ENCODE results near the gene DNPH1. TPM values are rescaled to one million over a fixed set of nuclear protein-coding genes. Genes with fewer than 3 reads are reported as not detected.

DNPH1 gene
- total RNA-seq, 1 donor from 2014 or later, result 58.4 TPM

- no peak for DNase-seq (ENCODE audit: low read depth, low spot score)
These were observed 45.8 kb downstream of the DNPH1 start for GRCh38 chr6:43183441-43183840.

GRCh38 chr6:43181942-43182860 is 47.1 kb downstream of the DNPH1 start, which contains the start of gene CUL9:
Gene CUL9 (plus strand): TSS chr6:43182196. CDS start chr6:43184311, 2,115 bp downstream.
- peak; percentile 29 for DNase-seq (ENCODE audit: low read depth, low spot score)

- no peak for DNase-seq (ENCODE audit: low read depth, low spot score)
These were observed 47.7 kb downstream of the DNPH1 start for GRCh38 chr6:43181621-43181941.

GRCh38 chr6:43180985-43181384 is 48.3 kb downstream of the DNPH1 start:
- no peak for DNase-seq (ENCODE audit: low read depth, low spot score)

GRCh38 chr6:43180058-43180457 is 49.2 kb downstream of the DNPH1 start:
- DNase-seq (ENCODE audit: low read depth, low spot score), result no peak

- DNase-seq (ENCODE audit: low read depth, low spot score), result no peak
These were observed 50.1 kb downstream of the DNPH1 start for GRCh38 chr6:43178951-43179830.

- no peak for DNase-seq (ENCODE audit: low read depth, low spot score)
These were observed 51.1 kb downstream of the DNPH1 start for GRCh38 chr6:43178150-43178549.

- DNase-seq (ENCODE audit: low read depth, low spot score), result no peak
These were observed 52.9 kb downstream of the DNPH1 start for GRCh38 chr6:43176423-43176786.

GRCh38 chr6:43175676-43176422 is 53.4 kb downstream of the DNPH1 start:
- no peak for DNase-seq (ENCODE audit: low read depth, low spot score)

Other genes with a start within 250 kb of the DNPH1 start
- gene PPP2R5D, start 244.9 kb downstream of the DNPH1 start, total RNA-seq, result 36.1 and 45.3 TPM in 2 replicates
- 48.4 and 55.7 TPM in 2 replicates for gene MEA1, start 215.5 kb downstream of the DNPH1 start, total RNA-seq
- 123 and 148 TPM in 2 replicates for gene KLHDC3, start 215.2 kb downstream of the DNPH1 start, total RNA-seq
- 112 and 137 TPM in 2 replicates for gene RRP36, start 207.9 kb downstream of the DNPH1 start, total RNA-seq
- 26.5 and 27.0 TPM in 2 replicates for gene CUL7, start 175.6 kb downstream of the DNPH1 start, total RNA-seq
- gene MRPL2, start 170.0 kb downstream of the DNPH1 start, total RNA-seq, result 21.8 and 24.3 TPM in 2 replicates
- gene KLC4, start 169.8 kb downstream of the DNPH1 start, total RNA-seq, result 13.8 and 16.2 TPM in 2 replicates
- 2.6 and 5.8 TPM in 2 replicates for gene PTK7, start 153.2 kb downstream of the DNPH1 start, total RNA-seq
- gene SRF, start 58.2 kb downstream of the DNPH1 start, total RNA-seq, result 20.4 and 24.3 TPM in 2 replicates
- 20.3 and 25.7 TPM in 2 replicates for gene CUL9, start 47.3 kb downstream of the DNPH1 start, total RNA-seq
- gene TTBK1, start 14.0 kb upstream of the DNPH1 start, total RNA-seq, result under 0.01 and 0.07 TPM in 2 replicates
- not detected in 2 replicates for gene SLC22A7, start 68.8 kb upstream of the DNPH1 start, total RNA-seq
- not detected in 2 replicates for gene CRIP3, start 79.3 kb upstream of the DNPH1 start, total RNA-seq
- 5.6 and 6.7 TPM in 2 replicates for gene ZNF318, start 140.2 kb upstream of the DNPH1 start, total RNA-seq
- 15.0 and 21.7 TPM in 2 replicates for gene ABCC10, start 198.1 kb upstream of the DNPH1 start, total RNA-seq
- 0.13 and 0.25 TPM in 2 replicates for gene DLK2, start 226.1 kb upstream of the DNPH1 start, total RNA-seq
- gene TJAP1, start 248.1 kb upstream of the DNPH1 start, total RNA-seq, result 8.9 and 9.2 TPM in 2 replicates

Data from pulmonary artery endothelial cell (primary cell).